Adrenal gland (tissue), 5 donors: ENCODE data around the gene CCNH.

Experiments used
- POLR2A ChIP-seq, 2 donors: fragments of 450-650 bp; IDR thresholded peaks; one replicate each; pipeline ENCODE4 v1.6.1; 2017; ENCODE audit warnings: antibody characterized with exemption in 2 of 2, mild to moderate bottlenecking in 2 of 2, moderate library complexity in 1 of 2
- TF ChIP-seq, protein P1 (sequence below), 6 experiments: fragments of 450-650 bp in 4 of 6; fragments of 200-600 bp in 2 of 6; sonication (generic) in 1 of 6; IDR thresholded peaks; 1 replicate in 5 of 6; 2 replicates in 1 of 6; pipeline versions ENCODE4 v1.5.1 to v1.8.0; 2016 to 2021; ENCODE audit warnings: antibody characterized with exemption in 6 of 6, mild to moderate bottlenecking in 2 of 6, moderate library complexity in 1 of 6
- donor health status: DM: no; HTN: no; CAD: no.

DNA sequence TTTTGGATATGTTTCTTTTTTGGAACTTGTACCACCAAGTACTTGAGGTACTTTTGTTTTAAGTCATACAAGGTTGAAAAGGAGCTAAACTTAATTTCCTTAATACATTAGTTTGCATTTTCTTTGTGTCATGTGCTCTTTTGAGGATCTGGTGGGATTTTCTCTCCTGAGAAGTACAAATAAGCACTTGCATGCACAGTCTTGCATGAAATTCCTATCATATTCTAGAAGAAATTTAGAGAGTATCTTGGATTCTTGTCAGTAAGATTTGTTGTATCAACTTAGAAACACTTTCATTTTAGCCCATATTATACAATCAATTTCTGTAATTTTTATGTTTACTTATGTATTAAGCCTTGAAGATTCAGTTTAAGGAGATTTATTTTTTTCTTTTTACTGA lies 64.9 kb downstream of the CCNH start:
- TF ChIP-seq, protein P1, sequence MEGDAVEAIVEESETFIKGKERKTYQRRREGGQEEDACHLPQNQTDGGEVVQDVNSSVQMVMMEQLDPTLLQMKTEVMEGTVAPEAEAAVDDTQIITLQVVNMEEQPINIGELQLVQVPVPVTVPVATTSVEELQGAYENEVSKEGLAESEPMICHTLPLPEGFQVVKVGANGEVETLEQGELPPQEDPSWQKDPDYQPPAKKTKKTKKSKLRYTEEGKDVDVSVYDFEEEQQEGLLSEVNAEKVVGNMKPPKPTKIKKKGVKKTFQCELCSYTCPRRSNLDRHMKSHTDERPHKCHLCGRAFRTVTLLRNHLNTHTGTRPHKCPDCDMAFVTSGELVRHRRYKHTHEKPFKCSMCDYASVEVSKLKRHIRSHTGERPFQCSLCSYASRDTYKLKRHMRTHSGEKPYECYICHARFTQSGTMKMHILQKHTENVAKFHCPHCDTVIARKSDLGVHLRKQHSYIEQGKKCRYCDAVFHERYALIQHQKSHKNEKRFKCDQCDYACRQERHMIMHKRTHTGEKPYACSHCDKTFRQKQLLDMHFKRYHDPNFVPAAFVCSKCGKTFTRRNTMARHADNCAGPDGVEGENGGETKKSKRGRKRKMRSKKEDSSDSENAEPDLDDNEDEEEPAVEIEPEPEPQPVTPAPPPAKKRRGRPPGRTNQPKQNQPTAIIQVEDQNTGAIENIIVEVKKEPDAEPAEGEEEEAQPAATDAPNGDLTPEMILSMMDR (IDR thresholded peaks at IDR 0.05), result no peak
- TF ChIP-seq POLR2A (IDR thresholded peaks at IDR 0.05), result no peak
